PC-9 (cell line): Measurements from ENCODE around the gene INTU.

Source experiments
- CTCF ChIP-seq: fragments of 200-600 bp; sonication (generic); conservative IDR thresholded peaks from 2 replicates; pipeline ENCODE4 v1.6.1; 2017; ENCODE audit warnings: mixed run types, antibody characterized with exemption, mild to moderate bottlenecking, moderate library complexity
- EZH2 ChIP-seq: fragments of 200-600 bp; sonication (generic); IDR thresholded peaks from 2 replicates; pipeline ENCODE4 v1.8.0; 2017; ENCODE audit warnings: antibody characterized with exemption, low read depth

GRCh38 chr4:127731406-127731805 is 98.6 kb downstream of the INTU start:
- TF ChIP-seq EZH2 (no peak), CTCF (no peak)
